ENCODE data around the gene KHK.

The KHK gene

GRCh38 chr2:27081984-27082772 lies 4.4 kb upstream of the KHK start:
- no peak for DNase-seq (ENCODE audit: low read depth, low spot score)

- DNase-seq (ENCODE audit: low read depth, low spot score), result no peak
Measured at GRCh38 chr2:27082773-27083409, 3.7 kb upstream of the KHK start.

GRCh38 chr2:27083410-27084296 lies 2.9 kb upstream of the KHK start:
- DNase-seq (ENCODE audit: low read depth, low spot score), result no peak

GRCh38 chr2:27084297-27085061 lies 2.1 kb upstream of the KHK start:
- no peak for DNase-seq (ENCODE audit: low read depth, low spot score)

- no peak for DNase-seq (ENCODE audit: low read depth, low spot score)
Measured at GRCh38 chr2:27085062-27085672, 1.4 kb upstream of the KHK start.

GRCh38 chr2:27085673-27086089 lies 891 bp upstream of the KHK start:
- no peak for DNase-seq (ENCODE audit: low read depth, low spot score)

- peak; percentile 83 for DNase-seq (ENCODE audit: low read depth, low spot score)
Measured at GRCh38 chr2:27086090-27086723, 365 bp upstream of the KHK start.

- no peak for DNase-seq (ENCODE audit: low read depth, low spot score)
Measured at GRCh38 chr2:27087823-27088410, 1.3 kb downstream of the KHK start.

GRCh38 chr2:27088634-27089033 lies 2.1 kb downstream of the KHK start:
- no peak for DNase-seq (ENCODE audit: low read depth, low spot score)

- no peak for DNase-seq (ENCODE audit: low read depth, low spot score)
Measured at GRCh38 chr2:27089111-27089954, 2.8 kb downstream of the KHK start.

GRCh38 chr2:27091746-27092695 lies 5.4 kb downstream of the KHK start:
- DNase-seq (ENCODE audit: low read depth, low spot score), result no peak

- DNase-seq (ENCODE audit: low read depth, low spot score), result no peak
Measured at GRCh38 chr2:27092696-27093429, 6.3 kb downstream of the KHK start.

GRCh38 chr2:27093430-27094352 lies 7.1 kb downstream of the KHK start:
- no peak for DNase-seq (ENCODE audit: low read depth, low spot score)

GRCh38 chr2:27094353-27094984 lies 7.9 kb downstream of the KHK start:
- no peak for DNase-seq (ENCODE audit: low read depth, low spot score)

GRCh38 chr2:27095427-27095744 lies 8.8 kb downstream of the KHK start:
- no peak for DNase-seq (ENCODE audit: low read depth, low spot score)

Data from smooth muscle cell of the brain vasculature (primary cell).